CD4-positive, alpha-beta T cell (primary cell): ENCODE measurements around the gene AQP1. TPM values are rescaled to one million over a fixed set of nuclear protein-coding genes. Genes with fewer than 3 reads are reported as not detected.

Source experiments
- ATAC-seq: fragments of 200-7000 bp; cut with Tn5 transposase; one replicate; pipeline ENCODE4 v1.10.0; 2022; ENCODE audit warnings: mild to moderate bottlenecking; ENCODE audit not compliant: poor library complexity
- CTCF ChIA-PET: fragments of 350-600 bp; sonication (Branson Sonifier 250); formaldehyde crosslinking; loops from one replicate; lab custom pipeline; 2021; ENCODE audit warnings: antibody characterized with exemption, inconsistent platforms; lab: Charles Lee
- POLR2A ChIA-PET: fragments of 350-600 bp; sonication (Branson Sonifier 250); formaldehyde crosslinking; loops from one replicate; lab custom pipeline; 2021; ENCODE audit warnings: antibody characterized with exemption, inconsistent platforms; lab: Charles Lee
- DNase-seq, 14 experiments: peaks; one replicate each; pipeline ENCODE4 v3.0.0-alpha.2; 2013 to 2020; ENCODE audit warnings: mixed read lengths in 2 of 14
- H3K27ac ChIP-seq, 2 donors: one replicate each; pipeline versions ENCODE4 v1.5.1 to v1.7.0; 2013; ENCODE audit warnings: low read length in 2 of 2, low read depth in 1 of 2, mild to moderate bottlenecking in 1 of 2
- H3K27me3 ChIP-seq, 2 experiments: 1 replicate in 1 of 2; 2 replicates in 1 of 2; pipeline versions ENCODE4 v1.6.1 to v1.7.0; 2013; ENCODE audit warnings: low read length in 2 of 2, control low read depth in 1 of 2, mild to moderate bottlenecking in 1 of 2, moderate library complexity in 1 of 2; ENCODE audit not compliant: insufficient read depth in 2 of 2, control insufficient read depth in 1 of 2
- H3K36me3 ChIP-seq: one replicate; pipeline ENCODE4 v1.6.1; 2013; ENCODE audit warnings: low read length, control low read depth; ENCODE audit not compliant: insufficient read depth
- H3K4me1 ChIP-seq: one replicate; pipeline ENCODE4 v1.6.1; 2013; ENCODE audit warnings: low read length, control low read depth; ENCODE audit not compliant: insufficient read depth
- H3K4me3 ChIP-seq: one replicate; pipeline ENCODE4 v1.5.1; 2013; ENCODE audit warnings: mild to moderate bottlenecking, low read length, moderate library complexity
- H3K9me3 ChIP-seq, 2 experiments: 1 replicate in 1 of 2; 2 replicates in 1 of 2; pipeline versions ENCODE4 v1.6.1 to v1.7.0; 2013; ENCODE audit warnings: low read length in 2 of 2, mild to moderate bottlenecking in 2 of 2, control low read depth in 1 of 2, moderate library complexity in 1 of 2; ENCODE audit not compliant: control insufficient read depth in 1 of 2, insufficient read depth in 1 of 2
- H3K27ac Mint-ChIP-seq: one replicate; pipeline ENCODE4 v1.8.0; 2020; ENCODE audit warnings: mixed read lengths
- H3K27me3 Mint-ChIP-seq: one replicate; pipeline ENCODE4 v1.8.0; 2021; ENCODE audit warnings: mixed read lengths
- H3K36me3 Mint-ChIP-seq: one replicate; pipeline ENCODE4 v1.8.0; 2021; ENCODE audit warnings: low read depth, mixed read lengths
- H3K4me1 Mint-ChIP-seq: one replicate; pipeline ENCODE4 v1.8.0; 2021; ENCODE audit warnings: low read depth, mixed read lengths
- H3K4me3 Mint-ChIP-seq: one replicate; pipeline ENCODE4 v1.8.0; 2020; ENCODE audit warnings: mild to moderate bottlenecking, mixed read lengths
- H3K9me3 Mint-ChIP-seq: one replicate; pipeline ENCODE4 v1.8.0; 2020; ENCODE audit warnings: mixed read lengths
- CTCF ChIP-seq: fragments of 200-600 bp; IDR thresholded peaks from one replicate; pipeline ENCODE4 v1.8.0; 2022; ENCODE audit warnings: antibody characterized with exemption, mild to moderate bottlenecking
- intact Hi-C, 2 experiments: fragments of 100-400 bp; cut with DNase I in 1 of 2; cut with micrococcal nuclease in 1 of 2; formaldehyde crosslinking; loops; one replicate each; pipeline versions ENCODE4 v1.15.1 to v1.9.0; 2023 to 2025; cut with DNase I, micrococcal nuclease
- total RNA-seq, 174 experiments: library from RNA in 2 of 174; stranded (reverse) in 2 of 174; gene quantifications; one replicate each; pipeline ENCODE4 v1.2.3 and lab custom pipeline; 2021 to 2026

Gene AQP1
- total RNA-seq, 2 experiments from 2014 or later, result 0.17 to 0.22 TPM

GRCh38 chr7:30956704-30957103 is 45.1 kb downstream of the AQP1 start:
- no peak for DNase-seq
- no peaks in the 10 kb centered on the region for H3K27me3 ChIP-seq
- intact Hi-C loops, result no loop called here
- POLR2A ChIA-PET, result no interaction called here
- H3K27ac ChIP-seq, result no peak overlapping the region
- Mint-ChIP-seq H3K4me3 (no peak overlapping the region), H3K27me3 (peaks cover 44% of the 10 kb centered on the region), H3K4me1 (no peaks in the 10 kb centered on the region), H3K27ac (no peak overlapping the region), H3K9me3 (peaks cover 8% of the 10 kb centered on the region), H3K36me3 (no peaks in the 10 kb centered on the region)
- no peaks in the 10 kb centered on the region for H3K36me3 ChIP-seq
- no peak for ATAC-seq
- TF ChIP-seq CTCF, result no peak
- no peaks in the 10 kb centered on the region for H3K9me3 ChIP-seq
- CTCF ChIA-PET, result no interaction called here
- H3K4me3 ChIP-seq, result no peak overlapping the region
- no peaks in the 10 kb centered on the region for H3K4me1 ChIP-seq

- intact Hi-C loops, result no loop called here
- CTCF ChIA-PET, result no interaction called here
- ATAC-seq, result no peak
- no peak for TF ChIP-seq CTCF
- H3K27ac ChIP-seq, result no peak within 1 kb of the TSS
- no peak within 1 kb of the TSS for H3K27ac Mint-ChIP-seq
- H3K9me3 Mint-ChIP-seq, result no peaks in the 10 kb centered on the region
- H3K36me3 ChIP-seq, result no peaks in the 10 kb centered on the region
- DNase-seq, result no peak
- H3K4me1 ChIP-seq, result no peaks in the 10 kb centered on the region
- H3K9me3 ChIP-seq, result peaks cover 0 to 6% of the 10 kb centered on the region in 2 experiments
- H3K36me3 Mint-ChIP-seq, result no peaks in the 10 kb centered on the region
- POLR2A ChIA-PET, result no interaction called here
- H3K4me3 ChIP-seq, result no peak within 1 kb of the TSS
- H3K4me1 Mint-ChIP-seq, result no peaks in the 10 kb centered on the region
- H3K27me3 Mint-ChIP-seq, result peaks cover 14% of the 10 kb centered on the region
- H3K27me3 ChIP-seq, result peaks cover 0 to 4% of the 10 kb centered on the region in 2 experiments
- H3K4me3 Mint-ChIP-seq, result no peak within 1 kb of the TSS
Observed at GRCh38 chr7:30963842-30964241, 52.2 kb downstream of the AQP1 start, which contains the start of gene GHRHR. Gene GHRHR (plus strand): TSS chr7:30963953. CDS start chr7:30964069, 116 bp downstream.

- peaks cover 0 to 4% of the 10 kb centered on the region in 2 experiments for H3K27me3 ChIP-seq
- Mint-ChIP-seq H3K27ac (no peak overlapping the region), H3K4me3 (no peak overlapping the region), H3K36me3 (no peaks in the 10 kb centered on the region), H3K4me1 (no peaks in the 10 kb centered on the region), H3K9me3 (no peaks in the 10 kb centered on the region), H3K27me3 (peaks cover 14% of the 10 kb centered on the region)
- ATAC-seq (no peak), DNase-seq (no peak)
- ChIA-PET CTCF (no interaction called here), POLR2A (no interaction called here)
- H3K9me3 ChIP-seq, result peaks cover 0 to 6% of the 10 kb centered on the region in 2 experiments
- no peaks in the 10 kb centered on the region for H3K36me3 ChIP-seq
- H3K4me1 ChIP-seq, result no peaks in the 10 kb centered on the region
- H3K27ac ChIP-seq, result no peak overlapping the region
- H3K4me3 ChIP-seq, result no peak overlapping the region
- intact Hi-C loops, result no loop called here
- TF ChIP-seq CTCF, result no peak
Observed at GRCh38 chr7:30965372-30965771, 53.7 kb downstream of the AQP1 start.
